ENCODE results near the gene FBXL17.
"Not testable (repeated sequence)": the region's sequence is repeated elsewhere in the genome, so short reads cannot be mapped to it uniquely, and the experiment has no call there.

FBXL17 gene

GRCh38 chr5:108238936-108239887, 142.7 kb downstream of the FBXL17 start:
- DNase-seq = peak; percentile 21

GRCh38 chr5:108238461-108238860, 143.4 kb downstream of the FBXL17 start:
- no peak for DNase-seq

- DNase-seq = no peak
Observed at GRCh38 chr5:108233617-108234155, 148.2 kb downstream of the FBXL17 start.

- no peak for DNase-seq
Observed at GRCh38 chr5:108232805-108233204, 149.1 kb downstream of the FBXL17 start.

- no peak for DNase-seq
Observed at GRCh38 chr5:108222011-108222410, 159.9 kb downstream of the FBXL17 start.

GRCh38 chr5:108220834-108221233, 161.1 kb downstream of the FBXL17 start:
- DNase-seq = no peak

- no peak for DNase-seq
Observed at GRCh38 chr5:108216890-108217289, 165.0 kb downstream of the FBXL17 start.

GRCh38 chr5:108214857-108215256, 167.0 kb downstream of the FBXL17 start:
- no peak for DNase-seq

GRCh38 chr5:108212775-108213346, 169.0 kb downstream of the FBXL17 start:
- peak; percentile 55 for DNase-seq

GRCh38 chr5:108206707-108207106, 175.2 kb downstream of the FBXL17 start:
- no peak for DNase-seq

- DNase-seq = no peak
Observed at GRCh38 chr5:108201721-108202120, 180.2 kb downstream of the FBXL17 start.

GRCh38 chr5:108196276-108196675, 185.6 kb downstream of the FBXL17 start:
- DNase-seq = no peak

- DNase-seq = no peak
Observed at GRCh38 chr5:108193021-108193795, 188.7 kb downstream of the FBXL17 start.

GRCh38 chr5:108184940-108185339, 197.0 kb downstream of the FBXL17 start:
- DNase-seq = no peak

GRCh38 chr5:108181975-108182374, 199.9 kb downstream of the FBXL17 start:
- DNase-seq = no peak

GRCh38 chr5:108174286-108174685, 207.6 kb downstream of the FBXL17 start:
- DNase-seq = no peak

- no peak for DNase-seq
Observed at GRCh38 chr5:108171759-108172158, 210.1 kb downstream of the FBXL17 start.

GRCh38 chr5:108168915-108169314, 213.0 kb downstream of the FBXL17 start:
- peak; percentile 47 for DNase-seq

- DNase-seq = no peak
Observed at GRCh38 chr5:108167174-108167573, 214.7 kb downstream of the FBXL17 start.

GRCh38 chr5:108164574-108164973, 217.3 kb downstream of the FBXL17 start:
- DNase-seq = no peak

GRCh38 chr5:108152854-108153253, 229.0 kb downstream of the FBXL17 start:
- DNase-seq = not testable (repeated sequence)

- no peak for DNase-seq
Observed at GRCh38 chr5:108149369-108149768, 232.5 kb downstream of the FBXL17 start.

GRCh38 chr5:108148715-108149139, 233.2 kb downstream of the FBXL17 start:
- DNase-seq = peak; percentile 1

All from NCI-H345 (cell line).